Keratinocyte (primary cell): ENCODE data around the gene ASB10. TPM values are rescaled to one million over a fixed set of nuclear protein-coding genes. Genes with fewer than 3 reads are reported as not detected.

Experiments used
- DNase-seq: peaks from one replicate; pipeline ENCODE4 v3.0.0-alpha.2; 2011; ENCODE audit warnings: low read depth, missing footprints, low spot score
- FAIRE-seq: peaks from 2 replicates; lab custom pipeline; 2011; peaks lifted over from hg19 to GRCh38; lab: Jason Lieb, UNC
- H2AFZ ChIP-seq: 2 replicates; pipeline ENCODE4 v1.6.0; 2012; ENCODE audit warnings: low read length, control low read depth, inconsistent platforms; ENCODE audit not compliant: control insufficient read depth
- H3K27ac ChIP-seq: 2 replicates; pipeline ENCODE4 v1.5.1; 2011; ENCODE audit warnings: low read length; ENCODE audit not compliant: control insufficient read depth, insufficient read depth
- H3K27me3 ChIP-seq: 3 replicates; pipeline ENCODE4 v1.6.0; 2011; ENCODE audit warnings: low read length; ENCODE audit not compliant: control insufficient read depth, insufficient read depth; ENCODE audit errors: extremely low read depth
- H3K36me3 ChIP-seq, 2 experiments: 2 replicates in 1 of 2; 3 replicates in 1 of 2; pipeline ENCODE4 v1.5.1; 2011; ENCODE audit warnings: low read length in 2 of 2, mild to moderate bottlenecking in 1 of 2; ENCODE audit not compliant: control insufficient read depth in 2 of 2, insufficient read depth in 2 of 2; ENCODE audit errors: extremely low read depth in 1 of 2
- H3K4me1 ChIP-seq: 3 replicates; pipeline ENCODE4 v1.5.1; 2011; ENCODE audit warnings: low read length; ENCODE audit not compliant: control insufficient read depth, insufficient read depth; ENCODE audit errors: extremely low read depth
- H3K4me2 ChIP-seq: 3 replicates; pipeline ENCODE4 v1.6.0; 2011; ENCODE audit warnings: low read depth, low read length; ENCODE audit not compliant: control insufficient read depth, insufficient read depth; ENCODE audit errors: extremely low read depth
- H3K4me3 ChIP-seq, 3 experiments: fragments of 200-600 bp in 1 of 3; sonication (generic) in 1 of 3; 2 replicates in 2 of 3; 3 replicates in 1 of 3; pipeline ENCODE4 v1.5.1; 2011 to 2016; ENCODE audit warnings: low read length in 3 of 3, mild to moderate bottlenecking in 3 of 3, control low read depth in 2 of 3, inconsistent platforms in 1 of 3, low read depth in 1 of 3, mixed read lengths in 1 of 3, mixed run types in 1 of 3, moderate library complexity in 1 of 3; ENCODE audit not compliant: control insufficient read depth in 2 of 3, insufficient read depth in 2 of 3; ENCODE audit errors: extremely low read depth in 1 of 3
- H3K79me2 ChIP-seq: 2 replicates; pipeline ENCODE4 v1.6.0; 2012; ENCODE audit warnings: low read length; ENCODE audit not compliant: control insufficient read depth, insufficient read depth
- H3K9ac ChIP-seq: 3 replicates; pipeline ENCODE4 v1.6.0; 2011; ENCODE audit warnings: low read length; ENCODE audit not compliant: control insufficient read depth, insufficient read depth; ENCODE audit errors: extremely low read depth
- H3K9me1 ChIP-seq: 3 replicates; pipeline ENCODE4 v1.6.0; 2011; ENCODE audit warnings: low read length; ENCODE audit not compliant: control insufficient read depth, insufficient read depth; ENCODE audit errors: extremely low read depth
- H3K9me3 ChIP-seq: 2 replicates; pipeline ENCODE4 v1.5.1; 2012; ENCODE audit warnings: low read depth, low read length; ENCODE audit not compliant: control insufficient read depth
- H4K20me1 ChIP-seq: 3 replicates; pipeline ENCODE4 v1.6.0; 2011; ENCODE audit warnings: low read length; ENCODE audit not compliant: control insufficient read depth, insufficient read depth; ENCODE audit errors: extremely low read depth
- EZH2 ChIP-seq: IDR thresholded peaks from one replicate; pipeline ENCODE4 v1.6.1; 2012; ENCODE audit warnings: inconsistent platforms, mild to moderate bottlenecking, low read length, moderate library complexity
- dilution Hi-C: fragments of 300-500 bp; cut with MboI; formaldehyde crosslinking; loops from one replicate; pipeline ENCODE4 v1.7.0; 2020; ENCODE audit warnings: low sequenced_read_pairs; ENCODE audit not compliant: extremely low pct_ligation_motif_present
- polyA plus RNA-seq, 5 experiments: library from polyadenylated mRNA; depleted of rRNA in 3 of 5; stranded (reverse) in 3 of 5; stranded (forward) in 1 of 5; unstranded in 1 of 5; fragments of >200 nt; gene quantifications; 1 replicate in 1 of 5; 2 replicates in 3 of 5; 3 replicates in 1 of 5; pipeline versions ENCODE4 v1.2.1 to v1.2.3, GENCODE V29; 2011 to 2012; ENCODE audit warnings: missing spikeins in 2 of 5, low read depth in 1 of 5, low replicate concordance in 1 of 5
- TF ChIP-seq, protein P1 (sequence below), 3 experiments: IDR thresholded peaks in 1 of 3; conservative IDR thresholded peaks in 1 of 3; optimal IDR thresholded peaks in 1 of 3; 2 replicates in 2 of 3; 3 replicates in 1 of 3; pipeline versions ENCODE3 to v1.5.1; 2011; ENCODE audit warnings: low read length in 3 of 3, mild to moderate bottlenecking in 3 of 3, moderate library complexity in 2 of 3, control low read depth in 1 of 3, inconsistent platforms in 1 of 3; ENCODE audit not compliant: insufficient read depth in 2 of 3; ENCODE audit errors: extremely low read depth in 1 of 3

ASB10 gene
- polyA plus RNA-seq, 1 donor (not counting 4 experiments of a cell fraction or from before 2014, with no cell fraction given) = not detected

DNA sequence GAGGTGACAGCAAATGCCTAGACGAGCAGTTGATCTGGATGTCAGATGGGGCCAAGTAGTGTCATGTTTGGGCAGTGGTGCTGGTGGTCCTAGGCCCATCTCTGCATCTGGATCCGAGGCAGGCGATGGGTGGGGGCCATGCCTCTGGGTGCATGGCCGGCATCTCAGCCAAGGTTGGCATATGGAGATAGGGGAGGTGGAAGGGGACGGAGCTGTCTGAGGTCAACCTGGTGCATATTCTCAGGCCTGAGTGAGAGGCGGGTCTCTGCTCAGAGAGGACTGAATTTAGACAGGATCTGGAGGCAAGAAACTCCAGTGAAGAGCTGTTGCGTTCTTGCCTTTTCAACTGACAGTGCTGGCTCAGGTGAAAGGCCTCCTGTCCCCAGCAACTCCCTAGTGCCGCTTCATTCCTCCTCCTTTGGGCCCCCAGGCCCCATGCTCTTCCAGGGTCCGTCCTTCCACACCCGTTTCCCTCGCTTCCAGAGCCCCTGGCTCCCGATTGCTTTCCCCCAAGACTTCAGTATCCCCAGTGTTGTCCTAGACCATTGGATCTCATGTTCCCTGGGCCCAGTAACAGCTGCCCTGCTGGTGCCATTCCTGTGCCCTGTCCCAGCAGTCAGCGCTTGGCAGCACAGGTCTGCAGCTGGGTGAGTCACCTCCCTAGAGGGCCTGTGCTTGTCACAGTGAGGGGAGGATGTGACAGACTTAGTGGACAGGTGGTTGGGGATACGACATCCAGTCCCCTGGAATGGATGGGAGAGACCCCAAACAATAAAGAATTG is 52.1 kb downstream of the ASB10 start:
- no peaks in the 10 kb centered on the region for H3K79me2 ChIP-seq
- H3K9me3 ChIP-seq = no peaks in the 10 kb centered on the region
- H3K9me1 ChIP-seq = no peaks in the 10 kb centered on the region
- H3K27ac ChIP-seq = no peak overlapping the region
- H3K4me2 ChIP-seq = no peak overlapping the region
- dilution Hi-C loops = no loop called here
- DNase-seq (no peak), FAIRE-seq (no peak)
- H3K27me3 ChIP-seq = no peaks in the 10 kb centered on the region
- peaks cover 10% of the 10 kb centered on the region for H4K20me1 ChIP-seq
- H3K9ac ChIP-seq = no peak overlapping the region
- H3K4me1 ChIP-seq = no peaks in the 10 kb centered on the region
- TF ChIP-seq EZH2 = no peak
- TF ChIP-seq, protein P1, sequence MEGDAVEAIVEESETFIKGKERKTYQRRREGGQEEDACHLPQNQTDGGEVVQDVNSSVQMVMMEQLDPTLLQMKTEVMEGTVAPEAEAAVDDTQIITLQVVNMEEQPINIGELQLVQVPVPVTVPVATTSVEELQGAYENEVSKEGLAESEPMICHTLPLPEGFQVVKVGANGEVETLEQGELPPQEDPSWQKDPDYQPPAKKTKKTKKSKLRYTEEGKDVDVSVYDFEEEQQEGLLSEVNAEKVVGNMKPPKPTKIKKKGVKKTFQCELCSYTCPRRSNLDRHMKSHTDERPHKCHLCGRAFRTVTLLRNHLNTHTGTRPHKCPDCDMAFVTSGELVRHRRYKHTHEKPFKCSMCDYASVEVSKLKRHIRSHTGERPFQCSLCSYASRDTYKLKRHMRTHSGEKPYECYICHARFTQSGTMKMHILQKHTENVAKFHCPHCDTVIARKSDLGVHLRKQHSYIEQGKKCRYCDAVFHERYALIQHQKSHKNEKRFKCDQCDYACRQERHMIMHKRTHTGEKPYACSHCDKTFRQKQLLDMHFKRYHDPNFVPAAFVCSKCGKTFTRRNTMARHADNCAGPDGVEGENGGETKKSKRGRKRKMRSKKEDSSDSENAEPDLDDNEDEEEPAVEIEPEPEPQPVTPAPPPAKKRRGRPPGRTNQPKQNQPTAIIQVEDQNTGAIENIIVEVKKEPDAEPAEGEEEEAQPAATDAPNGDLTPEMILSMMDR (optimal IDR thresholded peaks at IDR 0.05 in 1 of 3, IDR thresholded peaks at IDR 0.05 in 1 of 3, conservative IDR thresholded peaks at IDR 0.05 in 1 of 3; ENCODE audit: extremely low read depth in 1 of 3, insufficient read depth in 2 of 3, low read length in 3 of 3) = no peak
- H2AFZ ChIP-seq = no peak overlapping the region
- H3K4me3 ChIP-seq = no peak overlapping the region
- H3K36me3 ChIP-seq = peaks cover 43 to 59% of the 10 kb centered on the region in 2 experiments

DNA sequence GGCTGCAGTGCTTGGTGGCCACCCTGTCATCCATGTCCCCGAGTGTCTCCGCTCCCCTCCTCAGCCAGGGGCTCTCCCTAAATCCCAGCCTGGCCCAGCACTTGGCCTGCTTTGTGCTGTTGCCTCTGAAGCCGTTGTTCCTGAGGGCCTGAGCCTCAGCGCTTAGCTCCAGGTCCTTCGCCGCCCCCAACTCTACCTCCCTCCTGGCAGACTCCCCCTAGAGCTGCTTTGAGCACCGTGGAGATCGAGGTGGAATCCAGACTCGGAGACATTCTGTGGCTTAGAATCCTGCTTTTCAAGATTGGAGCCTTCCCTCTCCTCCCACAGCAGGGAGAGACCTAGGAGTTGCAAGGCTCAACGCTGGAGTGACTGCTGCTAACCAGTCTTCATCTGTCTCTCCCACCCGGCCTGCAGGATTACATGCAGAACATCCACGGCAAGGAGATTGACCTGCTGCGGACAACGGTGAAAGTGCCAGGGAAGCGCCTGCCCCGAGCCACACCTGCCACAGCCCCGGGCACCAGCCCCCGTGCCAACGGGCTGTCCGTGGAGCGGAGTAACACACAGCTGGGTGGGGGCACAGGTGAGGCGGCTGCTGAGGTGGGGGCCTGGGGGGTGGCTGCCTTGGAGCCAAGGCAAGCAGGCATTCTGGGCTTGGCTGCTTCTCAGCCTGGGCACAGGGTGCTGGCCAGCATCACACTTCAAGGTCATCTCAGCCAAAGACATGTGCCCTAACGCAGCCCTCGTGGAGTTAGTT is 52.9 kb downstream of the ASB10 start:
- no peaks in the 10 kb centered on the region for H3K79me2 ChIP-seq
- no peaks in the 10 kb centered on the region for H3K9me1 ChIP-seq
- H3K9me3 ChIP-seq = no peaks in the 10 kb centered on the region
- no peak overlapping the region for H3K4me3 ChIP-seq
- peaks cover 10% of the 10 kb centered on the region for H4K20me1 ChIP-seq
- dilution Hi-C loops = no loop called here
- no peak overlapping the region for H3K9ac ChIP-seq
- TF ChIP-seq EZH2 = no peak
- TF ChIP-seq, protein P1 (optimal IDR thresholded peaks at IDR 0.05 in 1 of 3, IDR thresholded peaks at IDR 0.05 in 1 of 3, conservative IDR thresholded peaks at IDR 0.05 in 1 of 3; ENCODE audit: extremely low read depth in 1 of 3, insufficient read depth in 2 of 3, low read length in 3 of 3) = no peak
- no peaks in the 10 kb centered on the region for H3K4me1 ChIP-seq
- FAIRE-seq (no peak), DNase-seq (no peak)
- peaks cover 40 to 61% of the 10 kb centered on the region in 2 experiments for H3K36me3 ChIP-seq
- no peak overlapping the region for H3K27ac ChIP-seq
- H3K4me2 ChIP-seq = no peak overlapping the region
- no peak overlapping the region for H2AFZ ChIP-seq
- H3K27me3 ChIP-seq = no peaks in the 10 kb centered on the region
